ENCODE results near the gene KIF25.

DNA sequence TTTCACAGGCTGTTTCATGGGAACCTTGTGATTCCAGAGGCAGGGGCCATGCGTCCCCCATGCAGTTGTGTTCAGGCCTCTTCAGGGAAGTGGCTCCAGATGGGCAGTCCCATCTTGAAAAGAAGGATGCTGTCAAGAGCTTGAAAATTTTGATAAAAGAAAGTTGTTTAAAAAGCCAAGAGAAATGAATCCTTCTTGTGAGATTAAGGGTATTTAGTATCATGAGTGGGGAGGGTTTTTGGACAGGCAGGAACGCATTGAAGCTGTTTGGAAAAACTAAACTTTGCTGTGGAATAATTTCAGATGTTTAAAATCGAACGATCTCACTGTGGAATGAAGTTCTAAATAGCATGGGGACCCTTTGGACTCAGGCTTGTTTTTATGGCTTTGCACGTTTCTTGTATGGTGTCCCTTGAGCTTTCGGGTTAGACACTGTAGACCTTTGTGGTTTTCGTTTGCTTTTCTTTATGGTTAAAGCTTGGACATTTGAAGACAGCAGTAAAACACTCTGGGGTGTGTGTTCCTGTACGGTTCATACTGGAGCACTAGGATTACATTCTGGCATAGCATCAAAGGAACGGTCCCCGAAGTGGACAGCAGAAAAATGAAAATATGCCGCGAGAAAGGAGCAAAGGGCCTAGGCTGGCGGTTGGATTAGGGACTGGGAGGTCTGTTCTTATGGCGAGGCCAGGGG, 18.2 kb downstream of the KIF25 start:
- TF ChIP-seq, protein P1, sequence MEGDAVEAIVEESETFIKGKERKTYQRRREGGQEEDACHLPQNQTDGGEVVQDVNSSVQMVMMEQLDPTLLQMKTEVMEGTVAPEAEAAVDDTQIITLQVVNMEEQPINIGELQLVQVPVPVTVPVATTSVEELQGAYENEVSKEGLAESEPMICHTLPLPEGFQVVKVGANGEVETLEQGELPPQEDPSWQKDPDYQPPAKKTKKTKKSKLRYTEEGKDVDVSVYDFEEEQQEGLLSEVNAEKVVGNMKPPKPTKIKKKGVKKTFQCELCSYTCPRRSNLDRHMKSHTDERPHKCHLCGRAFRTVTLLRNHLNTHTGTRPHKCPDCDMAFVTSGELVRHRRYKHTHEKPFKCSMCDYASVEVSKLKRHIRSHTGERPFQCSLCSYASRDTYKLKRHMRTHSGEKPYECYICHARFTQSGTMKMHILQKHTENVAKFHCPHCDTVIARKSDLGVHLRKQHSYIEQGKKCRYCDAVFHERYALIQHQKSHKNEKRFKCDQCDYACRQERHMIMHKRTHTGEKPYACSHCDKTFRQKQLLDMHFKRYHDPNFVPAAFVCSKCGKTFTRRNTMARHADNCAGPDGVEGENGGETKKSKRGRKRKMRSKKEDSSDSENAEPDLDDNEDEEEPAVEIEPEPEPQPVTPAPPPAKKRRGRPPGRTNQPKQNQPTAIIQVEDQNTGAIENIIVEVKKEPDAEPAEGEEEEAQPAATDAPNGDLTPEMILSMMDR (IDR thresholded peaks at IDR 0.05) = no peak
- no peak for TF ChIP-seq POLR2AphosphoS5 (IDR thresholded peaks at IDR 0.05)
